ENCODE data around the gene NEK7.
A peak's percentile ranks its signal among the peaks of the same experiment; 100 is the strongest.

The NEK7 gene

DNA sequence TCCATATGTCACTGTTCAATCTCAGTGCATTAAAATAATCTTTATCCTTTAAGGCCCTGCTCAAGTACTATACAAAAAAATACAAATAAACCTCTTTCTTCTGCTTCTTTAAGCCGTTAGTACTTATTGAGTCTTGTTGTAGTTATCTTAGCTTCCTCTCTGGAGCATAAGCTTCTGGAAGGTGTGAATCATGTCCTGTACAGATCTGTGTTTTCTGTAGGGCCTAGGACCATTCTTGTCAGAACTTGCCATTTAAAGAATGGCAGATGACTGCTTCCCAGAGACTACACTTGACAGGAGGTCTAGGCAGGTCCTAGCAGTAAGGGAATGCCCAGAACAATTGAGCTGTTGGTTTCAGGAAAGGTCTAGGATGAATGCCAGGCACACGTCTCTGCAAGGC, 12.9 kb downstream of the NEK7 start:
- DNase-seq (ENCODE audit: insufficient read length, low spot score), result no peak
- TF ChIP-seq POLR2A (IDR thresholded peaks at IDR 0.05; ENCODE audit: low read depth, low read length), result no peak
- no peak for FAIRE-seq

GRCh38 chr1:198171667-198172540, 15.1 kb downstream of the NEK7 start:
- DNase-seq (ENCODE audit: insufficient read length, low spot score), result no peak
- TF ChIP-seq POLR2A (IDR thresholded peaks at IDR 0.05; ENCODE audit: low read depth, low read length), result no peak
- no peak for FAIRE-seq

DNA sequence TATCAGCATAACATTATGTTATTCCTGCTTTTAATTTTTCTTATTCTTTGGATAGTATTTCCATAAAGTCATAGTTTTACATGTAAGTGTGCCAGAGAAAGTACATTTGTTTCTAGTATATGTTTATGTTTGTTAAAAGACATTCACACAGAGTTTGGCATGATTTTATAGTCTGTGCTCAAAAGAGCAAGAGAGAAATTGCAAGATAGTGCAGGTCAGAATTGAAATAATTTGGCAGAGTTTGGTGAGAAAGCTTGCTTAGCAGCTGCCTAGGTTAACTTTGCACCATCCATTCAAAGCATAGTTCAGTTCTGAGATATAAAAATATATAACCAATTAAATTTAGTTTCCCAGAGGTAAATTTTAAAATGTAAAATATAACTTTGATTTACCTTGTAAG, 17.0 kb downstream of the NEK7 start:
- DNase-seq (ENCODE audit: insufficient read length, low spot score) (no peak), FAIRE-seq (no peak)
- TF ChIP-seq POLR2A (IDR thresholded peaks at IDR 0.05; ENCODE audit: low read depth, low read length), result no peak

GRCh38 chr1:198174297-198174696, 17.5 kb downstream of the NEK7 start:
- DNase-seq (ENCODE audit: insufficient read length, low spot score), result no peak
- peak; percentile 20 for FAIRE-seq
- TF ChIP-seq POLR2A (IDR thresholded peaks at IDR 0.05; ENCODE audit: low read depth, low read length), result no peak

DNA sequence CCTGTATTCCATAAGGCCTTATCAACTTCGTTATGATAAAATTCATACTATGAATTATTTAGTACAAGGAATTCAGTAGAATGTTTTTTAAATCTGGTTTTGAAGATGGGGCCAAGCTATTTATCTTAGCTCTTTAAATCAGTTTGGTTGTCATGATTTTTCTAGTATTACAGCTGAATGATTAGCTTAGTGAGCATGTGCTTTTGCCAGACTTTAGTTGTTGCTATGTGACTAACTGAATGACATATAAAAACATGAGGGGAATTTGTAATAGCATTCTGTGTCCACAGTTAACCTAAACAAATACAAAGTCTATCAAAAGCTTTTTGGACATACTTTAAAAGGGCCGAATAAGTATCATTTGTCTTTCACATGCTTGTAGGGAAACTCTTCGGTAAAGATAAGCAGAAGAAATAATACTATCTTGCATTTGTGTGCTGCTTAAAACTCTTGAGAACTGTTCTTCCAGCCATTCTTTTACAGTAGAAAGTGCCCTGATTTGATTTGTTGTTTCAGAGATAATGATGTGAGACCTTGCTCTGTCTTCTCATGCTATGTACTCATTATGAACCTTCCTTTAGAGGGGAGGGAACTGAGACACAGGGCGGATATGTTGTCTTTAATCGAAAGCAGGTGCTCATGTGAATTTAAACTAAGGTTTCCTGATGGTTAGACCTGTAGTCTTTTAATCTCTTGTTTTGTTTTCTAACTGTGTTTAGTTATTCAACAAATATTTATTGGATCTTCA, 18.8 kb downstream of the NEK7 start:
- DNase-seq (ENCODE audit: insufficient read length, low spot score), result no peak
- no peak for TF ChIP-seq POLR2A (IDR thresholded peaks at IDR 0.05; ENCODE audit: low read depth, low read length)
- peak; percentile 55 for FAIRE-seq

DNA sequence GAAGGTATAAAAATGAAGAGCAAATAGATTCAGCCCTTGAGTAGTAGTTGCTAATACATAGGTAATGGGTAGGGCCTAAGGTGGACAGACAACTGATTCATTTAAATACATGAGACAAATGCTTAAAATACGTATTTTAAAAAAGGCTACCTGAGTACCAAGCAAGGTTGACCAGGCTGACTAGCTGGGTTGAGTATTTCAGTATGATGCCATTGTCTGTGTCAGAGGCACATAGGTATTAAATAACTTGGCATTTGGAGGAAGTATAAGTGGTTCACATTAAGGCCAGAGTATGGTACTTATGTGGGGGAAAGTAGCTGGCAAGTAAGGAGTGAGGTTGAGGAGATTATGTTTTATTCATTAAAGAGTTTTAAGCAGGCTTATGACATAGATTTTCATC, 19.4 kb downstream of the NEK7 start:
- no peak for FAIRE-seq
- DNase-seq (ENCODE audit: insufficient read length, low spot score), result no peak
- TF ChIP-seq POLR2A (IDR thresholded peaks at IDR 0.05; ENCODE audit: low read depth, low read length), result no peak

DNA sequence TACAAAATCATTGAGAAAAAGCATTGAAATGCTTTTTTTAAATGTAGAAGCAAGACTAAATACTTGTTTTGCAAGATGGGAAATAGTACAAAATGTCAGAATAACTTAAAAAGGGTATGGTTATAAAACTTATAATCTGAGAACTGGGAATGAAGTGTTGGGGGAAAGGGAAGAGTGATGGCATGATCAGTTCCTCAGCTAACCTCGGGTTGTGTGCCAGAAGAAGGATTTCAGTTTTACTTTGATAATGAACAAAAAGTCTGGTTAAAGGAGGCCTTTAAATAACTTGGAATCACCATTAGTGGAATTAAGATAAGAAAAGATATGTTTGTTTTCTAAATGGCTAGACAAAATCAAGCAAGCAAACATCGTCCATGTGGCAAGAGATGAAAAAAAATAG, 20.7 kb downstream of the NEK7 start:
- FAIRE-seq (no peak), DNase-seq (ENCODE audit: insufficient read length, low spot score) (no peak)
- TF ChIP-seq POLR2A (IDR thresholded peaks at IDR 0.05; ENCODE audit: low read depth, low read length), result no peak

DNA sequence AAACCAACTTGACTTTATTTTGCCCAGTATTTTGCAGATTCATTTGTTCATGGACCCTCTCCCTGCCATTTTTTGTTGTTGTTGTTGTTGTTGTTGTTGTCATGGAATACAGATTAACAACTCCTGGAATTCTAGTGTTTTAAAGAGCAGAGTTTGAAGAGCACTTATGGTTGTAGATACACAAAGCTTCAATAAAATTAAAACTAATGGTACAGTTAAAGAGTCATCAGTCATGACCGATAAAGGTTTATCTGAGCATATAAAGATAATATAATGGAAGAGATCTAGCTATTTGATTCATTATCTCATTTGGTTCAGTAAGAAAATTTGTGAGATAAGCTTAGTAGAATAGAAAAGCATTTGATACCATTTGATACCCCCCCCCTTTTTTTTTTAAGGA, 21.8 kb downstream of the NEK7 start:
- FAIRE-seq (no peak), DNase-seq (ENCODE audit: insufficient read length, low spot score) (no peak)
- no peak for TF ChIP-seq POLR2A (IDR thresholded peaks at IDR 0.05; ENCODE audit: low read depth, low read length)

DNA sequence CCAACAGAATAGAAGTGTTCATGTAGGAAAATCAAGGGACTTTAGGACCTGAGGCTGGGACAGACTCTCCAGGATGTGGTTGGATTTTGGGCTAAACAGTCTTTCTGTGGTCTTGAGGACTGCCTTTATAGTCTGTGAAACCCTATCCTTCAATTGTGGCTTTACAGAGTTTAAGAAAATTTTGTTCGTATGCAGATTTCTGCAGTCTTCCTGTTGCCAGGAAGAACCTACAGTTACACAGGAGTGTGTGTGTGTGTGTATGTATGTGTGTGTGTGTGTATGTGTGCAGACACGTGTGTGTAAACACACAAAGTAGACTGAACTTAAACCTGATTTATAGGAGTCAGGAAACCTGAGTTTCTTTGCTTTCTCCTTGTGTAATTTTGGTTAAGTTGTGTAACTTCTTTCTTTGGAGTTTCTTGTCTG, 22.8 kb downstream of the NEK7 start:
- no peak for TF ChIP-seq POLR2A (IDR thresholded peaks at IDR 0.05; ENCODE audit: low read depth, low read length)
- FAIRE-seq (peak; percentile 55), DNase-seq (ENCODE audit: insufficient read length, low spot score) (no peak)

GRCh38 chr1:198183605-198184004, 26.8 kb downstream of the NEK7 start:
- no peak for TF ChIP-seq POLR2A (IDR thresholded peaks at IDR 0.05; ENCODE audit: low read depth, low read length)
- FAIRE-seq, result no peak
- DNase-seq (ENCODE audit: insufficient read length, low spot score), result no peak

- DNase-seq (ENCODE audit: insufficient read length, low spot score) (no peak), FAIRE-seq (no peak)
- no peak for TF ChIP-seq POLR2A (IDR thresholded peaks at IDR 0.05; ENCODE audit: low read depth, low read length)
These were observed 27.7 kb downstream of the NEK7 start for GRCh38 chr1:198184516-198184915.

GRCh38 chr1:198185146-198185545, 28.3 kb downstream of the NEK7 start:
- TF ChIP-seq POLR2A (IDR thresholded peaks at IDR 0.05; ENCODE audit: low read depth, low read length), result no peak
- FAIRE-seq (no peak), DNase-seq (ENCODE audit: insufficient read length, low spot score) (no peak)

DNA sequence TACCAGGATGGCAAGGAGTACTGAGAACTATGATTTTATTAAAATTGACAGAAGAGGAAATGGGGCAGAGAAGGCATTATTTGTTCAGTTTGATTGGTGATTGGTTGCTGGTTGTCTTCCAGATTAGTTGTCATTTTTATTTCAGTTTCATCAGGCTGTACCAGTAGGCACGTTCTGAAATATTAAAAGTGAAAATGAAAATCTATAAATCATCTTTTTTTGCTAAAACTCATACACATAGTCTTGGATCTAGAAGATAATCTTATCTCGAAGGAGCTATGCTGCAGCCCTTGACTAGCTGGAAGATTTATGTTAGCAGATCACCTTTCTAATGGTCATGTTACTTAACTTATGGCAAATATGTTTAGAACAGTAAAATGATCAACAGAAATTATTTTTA, 29.0 kb downstream of the NEK7 start:
- TF ChIP-seq POLR2A (IDR thresholded peaks at IDR 0.05; ENCODE audit: low read depth, low read length), result no peak
- FAIRE-seq (no peak), DNase-seq (ENCODE audit: insufficient read length, low spot score) (no peak)

DNA sequence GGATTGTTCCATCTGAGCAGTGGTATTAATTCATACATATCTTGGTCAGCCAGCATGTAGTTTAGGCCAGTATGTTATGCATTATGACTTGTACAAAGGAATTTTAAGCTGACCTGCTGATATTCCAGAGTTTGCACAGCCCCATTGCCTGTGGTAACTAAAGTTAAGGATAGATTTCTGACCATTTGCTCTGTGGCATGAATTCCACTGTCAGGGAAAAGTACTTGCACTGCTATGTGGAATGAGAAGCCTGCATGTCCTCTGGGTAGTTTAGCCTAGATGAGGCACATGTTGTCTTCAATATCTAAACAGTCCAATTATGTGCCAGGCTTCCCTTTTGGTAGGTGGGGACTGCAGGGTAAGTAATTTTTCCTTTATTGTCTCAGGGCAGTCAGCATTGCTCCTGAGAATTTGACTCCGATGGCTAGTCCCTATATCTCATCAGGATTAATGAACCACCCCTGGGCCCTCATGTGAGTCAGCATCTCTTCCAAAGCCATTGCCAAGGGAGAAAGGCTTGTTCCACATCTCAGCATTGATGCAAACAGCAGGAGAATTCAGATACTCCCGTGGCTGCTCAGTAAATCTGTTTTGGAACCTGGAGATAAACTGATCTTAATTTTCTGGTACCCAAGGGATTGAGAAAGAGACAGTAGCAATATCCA, 30.2 kb downstream of the NEK7 start:
- TF ChIP-seq POLR2A (IDR thresholded peaks at IDR 0.05; ENCODE audit: low read depth, low read length), result no peak
- FAIRE-seq (no peak), DNase-seq (ENCODE audit: insufficient read length, low spot score) (no peak)
